Hepatocyte (in vitro differentiated cells): ENCODE data around the gene KLK1.

Experiments used
- EZH2 ChIP-seq: fragments of 200-600 bp; sonication (generic); IDR thresholded peaks from 2 replicates; pipeline ENCODE4 v1.6.1; 2016; ENCODE audit warnings: antibody characterized with exemption, mild to moderate bottlenecking, borderline replicate concordance
- EZH2phosphoT487 ChIP-seq: fragments of 200-600 bp; sonication (generic); IDR thresholded peaks from one replicate; pipeline ENCODE4 v1.6.1; 2018; ENCODE audit warnings: antibody characterized with exemption, mild to moderate bottlenecking, low read depth, moderate library complexity; ENCODE audit not compliant: unreplicated experiment, severe bottlenecking
- TF ChIP-seq, protein P1 (sequence below): fragments of 200-600 bp; sonication (generic); IDR thresholded peaks from 2 replicates; pipeline ENCODE4 v1.5.1; 2016; ENCODE audit warnings: antibody characterized with exemption, mild to moderate bottlenecking; ENCODE audit not compliant: poor library complexity

DNA sequence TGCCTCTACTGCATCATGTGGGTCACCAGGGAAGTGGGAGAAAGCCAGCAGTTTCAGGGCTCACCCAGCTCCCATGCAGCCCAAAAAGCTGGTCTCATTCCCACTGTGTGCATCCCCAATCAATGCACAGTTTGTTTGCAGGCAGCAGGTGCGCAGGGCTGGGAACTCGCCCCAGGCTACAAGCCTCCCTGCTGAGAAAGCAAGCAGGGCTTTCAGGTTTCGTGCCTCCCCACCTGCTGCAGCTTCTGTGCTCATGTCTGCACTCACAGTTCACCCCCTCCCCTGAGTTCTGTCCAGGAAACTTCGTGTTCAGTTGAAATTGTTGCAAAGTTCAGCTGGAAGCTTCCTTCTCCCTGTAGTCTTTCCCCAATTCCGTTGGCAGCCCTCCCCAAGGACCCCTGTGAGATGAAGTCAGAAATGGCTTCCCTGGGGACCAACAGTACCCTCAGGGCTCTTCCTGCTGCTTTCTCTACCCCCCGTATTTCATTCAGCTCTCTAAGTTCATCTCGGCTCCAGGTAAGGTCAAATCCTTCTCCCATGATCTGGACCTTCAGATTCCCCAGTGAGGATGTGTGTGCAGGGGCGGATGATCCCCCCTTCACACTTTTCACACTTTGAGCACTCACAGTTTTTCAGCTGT lies 20.8 kb upstream of the KLK1 start:
- TF ChIP-seq, protein P1, sequence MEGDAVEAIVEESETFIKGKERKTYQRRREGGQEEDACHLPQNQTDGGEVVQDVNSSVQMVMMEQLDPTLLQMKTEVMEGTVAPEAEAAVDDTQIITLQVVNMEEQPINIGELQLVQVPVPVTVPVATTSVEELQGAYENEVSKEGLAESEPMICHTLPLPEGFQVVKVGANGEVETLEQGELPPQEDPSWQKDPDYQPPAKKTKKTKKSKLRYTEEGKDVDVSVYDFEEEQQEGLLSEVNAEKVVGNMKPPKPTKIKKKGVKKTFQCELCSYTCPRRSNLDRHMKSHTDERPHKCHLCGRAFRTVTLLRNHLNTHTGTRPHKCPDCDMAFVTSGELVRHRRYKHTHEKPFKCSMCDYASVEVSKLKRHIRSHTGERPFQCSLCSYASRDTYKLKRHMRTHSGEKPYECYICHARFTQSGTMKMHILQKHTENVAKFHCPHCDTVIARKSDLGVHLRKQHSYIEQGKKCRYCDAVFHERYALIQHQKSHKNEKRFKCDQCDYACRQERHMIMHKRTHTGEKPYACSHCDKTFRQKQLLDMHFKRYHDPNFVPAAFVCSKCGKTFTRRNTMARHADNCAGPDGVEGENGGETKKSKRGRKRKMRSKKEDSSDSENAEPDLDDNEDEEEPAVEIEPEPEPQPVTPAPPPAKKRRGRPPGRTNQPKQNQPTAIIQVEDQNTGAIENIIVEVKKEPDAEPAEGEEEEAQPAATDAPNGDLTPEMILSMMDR: no peak
- TF ChIP-seq EZH2 (no peak), EZH2phosphoT487 (no peak)
